Muscle of arm (tissue), 12 donors: ENCODE measurements around the gene SLC22A2. TPM values are rescaled to one million over a fixed set of nuclear protein-coding genes. Genes with fewer than 3 reads are reported as not detected.
A peak's percentile ranks its signal among the peaks of the same experiment; 100 is the strongest.
"Not testable (repeated sequence)": the region's sequence is repeated elsewhere in the genome, so short reads cannot be mapped to it uniquely, and the experiment has no call there.

Experiments used
- DNase-seq: peaks from one replicate; pipeline ENCODE4 v3.0.0-alpha.2; 2013
- polyA plus RNA-seq, 12 donors: library from polyadenylated mRNA; unstranded; fragments of 120-200 nt; gene quantifications; one replicate each; pipeline ENCODE4 v1.2.1, GENCODE V29; 2013; ENCODE audit not compliant: insufficient read length in 12 of 12

SLC22A2 gene
- polyA plus RNA-seq, 12 donors, result 0.15 to 0.44 (median 0.28) TPM; not detected in 5

DNA sequence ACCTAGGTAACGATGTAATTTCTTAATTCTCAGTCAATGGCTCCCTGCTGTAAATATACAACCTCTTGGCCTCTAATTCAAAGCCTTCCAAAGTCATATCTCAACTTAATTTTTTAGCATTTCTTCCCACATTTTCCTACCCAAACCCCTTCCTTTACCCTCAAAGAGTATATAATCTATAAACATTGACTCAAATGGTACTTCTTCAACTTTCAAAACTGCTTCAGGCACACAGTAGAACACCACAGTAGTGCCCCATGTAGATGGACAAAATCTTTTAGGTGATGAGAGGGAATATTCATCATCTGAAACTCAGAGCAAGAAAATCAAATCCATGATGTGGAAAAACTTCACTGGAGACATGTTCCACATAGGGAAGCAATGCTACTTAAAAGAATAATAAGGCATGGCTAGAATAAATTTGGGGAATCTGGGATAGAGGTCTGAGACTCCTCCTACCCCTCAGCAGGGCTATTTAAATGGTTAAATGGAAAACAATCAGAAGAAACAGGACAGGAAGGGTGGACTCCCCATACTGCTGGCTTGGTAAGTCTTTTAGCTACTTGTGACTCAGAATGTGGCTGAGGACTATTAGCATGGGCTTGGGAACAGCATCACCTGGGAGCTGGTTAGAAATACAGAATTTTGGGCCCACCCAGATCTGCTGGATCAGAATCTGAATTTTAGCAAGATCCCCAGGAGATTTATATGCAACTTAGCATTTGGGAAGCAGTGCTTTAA is 6.4 kb downstream of the SLC22A2 start:
- DNase-seq, result no peak

- no peak for DNase-seq
These were observed 8.9 kb downstream of the SLC22A2 start for GRCh38 chr6:160249671-160250070.

DNA sequence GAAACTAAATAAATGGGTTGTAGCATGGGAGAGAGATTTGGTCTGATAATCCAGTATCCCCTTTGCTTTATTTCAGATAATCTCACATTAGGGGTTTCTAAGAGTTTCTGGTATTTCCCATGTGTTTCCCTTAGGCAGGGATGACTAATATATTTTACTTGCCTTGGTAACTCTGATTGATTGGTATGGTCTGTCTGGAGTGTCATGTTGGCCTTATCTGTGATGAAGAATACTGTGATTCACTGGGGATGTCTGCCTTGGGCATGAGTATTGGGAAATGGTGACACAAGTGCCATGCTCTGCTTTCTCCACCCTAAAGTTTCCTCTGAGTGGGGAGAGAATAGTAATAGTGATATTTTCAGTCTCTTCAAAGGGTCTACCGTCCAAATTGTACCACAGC is 10.1 kb downstream of the SLC22A2 start:
- DNase-seq, result no peak

DNA sequence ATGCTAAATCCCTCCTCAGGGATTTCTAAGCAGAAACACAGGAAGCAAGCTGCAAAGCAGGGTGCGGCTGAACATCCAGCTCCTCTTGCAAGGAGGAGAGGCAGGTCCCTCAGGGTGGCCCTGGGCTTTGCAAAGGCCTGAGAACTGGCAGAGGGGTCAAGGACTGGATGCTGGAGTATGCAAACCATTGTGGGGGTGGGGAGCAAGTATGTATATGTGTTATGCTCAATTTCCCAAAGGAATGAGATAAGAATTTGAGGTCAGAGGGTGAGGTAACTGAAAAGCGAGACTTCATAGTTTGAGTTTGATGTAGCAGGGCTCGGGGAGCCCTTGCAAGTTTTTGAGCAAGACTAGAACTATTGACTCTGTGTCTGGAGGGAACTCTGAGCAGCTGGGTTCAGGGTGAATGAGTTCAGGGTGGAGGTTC is 11.2 kb downstream of the SLC22A2 start:
- DNase-seq, result no peak

- DNase-seq, result no peak
These were observed 17.9 kb downstream of the SLC22A2 start for GRCh38 chr6:160240691-160241084.

DNA sequence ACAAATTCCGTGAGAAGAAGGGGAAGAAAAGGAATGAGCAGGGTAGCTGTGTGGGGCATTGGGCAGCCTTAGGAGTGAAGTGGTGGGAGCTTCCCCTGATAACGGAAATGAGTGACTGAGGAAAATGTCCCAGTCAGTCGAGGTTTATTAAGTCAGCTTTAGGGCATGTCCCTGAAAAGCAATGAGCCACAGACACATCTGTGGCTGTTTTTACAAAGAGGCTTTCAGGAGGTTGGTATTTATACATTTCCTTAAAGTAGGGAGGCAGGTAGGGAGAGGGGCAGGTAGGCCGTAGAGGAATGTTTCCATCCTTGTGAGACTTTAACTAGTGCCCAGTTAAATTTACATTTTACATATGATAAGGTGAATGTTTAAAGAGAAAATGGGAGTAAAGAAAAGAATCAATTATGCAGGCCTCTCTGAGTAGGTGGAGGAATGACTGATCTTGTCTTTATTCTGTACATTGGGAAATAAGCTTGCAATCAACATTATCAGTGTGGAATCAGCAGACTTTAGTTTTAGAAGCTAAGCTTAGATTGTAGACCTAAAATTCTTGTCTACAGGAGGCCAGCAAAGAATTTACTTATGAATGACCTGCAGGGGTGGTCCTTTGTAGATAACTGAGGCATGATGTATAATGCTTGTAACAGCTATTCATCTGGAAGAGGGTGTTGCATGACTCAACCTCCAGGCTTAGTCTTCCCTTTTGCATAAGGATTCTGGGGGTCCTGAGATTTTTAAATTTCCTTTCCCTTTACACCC is 18.5 kb downstream of the SLC22A2 start:
- no peak for DNase-seq

- DNase-seq, result no peak
These were observed 19.6 kb downstream of the SLC22A2 start for GRCh38 chr6:160238761-160239751.

GRCh38 chr6:160238278-160238711 is 20.3 kb downstream of the SLC22A2 start:
- no peak for DNase-seq

GRCh38 chr6:160237597-160238275 is 20.9 kb downstream of the SLC22A2 start:
- not testable (repeated sequence) for DNase-seq

- not testable (repeated sequence) for DNase-seq
These were observed 22.3 kb downstream of the SLC22A2 start for GRCh38 chr6:160236235-160236872.

- not testable (repeated sequence) for DNase-seq
These were observed 24.5 kb downstream of the SLC22A2 start for GRCh38 chr6:160233950-160234640.

- no peak for DNase-seq
These were observed 30.9 kb downstream of the SLC22A2 start for GRCh38 chr6:160227769-160228161.

GRCh38 chr6:160227038-160227768 is 31.4 kb downstream of the SLC22A2 start:
- DNase-seq, result no peak

- no peak for DNase-seq
These were observed 32.5 kb downstream of the SLC22A2 start for GRCh38 chr6:160226118-160226591.

GRCh38 chr6:160224639-160225237 is 33.9 kb downstream of the SLC22A2 start:
- peak; percentile 42 for DNase-seq

DNA sequence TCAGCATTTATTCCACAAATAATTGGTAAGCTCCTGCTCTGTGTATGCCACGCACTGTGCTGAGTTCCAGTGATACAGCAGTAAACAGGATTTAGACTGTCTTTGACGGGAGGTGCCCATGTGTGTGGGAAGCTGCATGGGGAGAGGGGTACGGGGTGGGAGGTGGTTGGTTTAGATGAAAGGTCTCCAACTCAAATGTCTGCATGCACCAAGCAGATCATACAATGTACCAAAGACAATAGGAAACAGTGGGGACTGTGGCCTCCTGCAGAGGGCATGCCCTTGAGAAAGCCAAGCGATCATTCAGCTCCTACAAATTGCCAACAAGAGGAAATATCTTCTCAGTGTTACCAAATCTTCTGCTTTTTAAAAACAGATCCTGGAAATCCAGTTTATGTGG is 36.1 kb downstream of the SLC22A2 start:
- no peak for DNase-seq

DNA sequence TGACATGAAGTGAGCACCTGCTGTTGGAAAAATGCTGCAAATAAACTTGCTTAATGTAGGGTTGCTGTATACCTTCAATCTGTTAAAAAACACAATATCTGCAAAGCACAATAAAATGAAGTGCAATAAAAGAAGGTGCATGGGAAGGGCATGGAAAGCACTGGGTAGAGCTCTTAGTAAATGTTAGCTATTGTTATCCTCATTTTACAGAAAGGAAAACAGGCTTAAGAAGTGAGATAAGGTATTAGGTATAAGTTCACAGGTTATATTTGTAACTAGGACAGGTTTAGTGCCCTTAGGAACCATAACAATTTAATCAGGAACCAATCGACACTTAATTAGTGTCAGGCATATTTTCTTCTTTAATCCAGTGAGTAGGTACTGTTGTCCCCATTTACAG is 36.7 kb downstream of the SLC22A2 start:
- no peak for DNase-seq

DNA sequence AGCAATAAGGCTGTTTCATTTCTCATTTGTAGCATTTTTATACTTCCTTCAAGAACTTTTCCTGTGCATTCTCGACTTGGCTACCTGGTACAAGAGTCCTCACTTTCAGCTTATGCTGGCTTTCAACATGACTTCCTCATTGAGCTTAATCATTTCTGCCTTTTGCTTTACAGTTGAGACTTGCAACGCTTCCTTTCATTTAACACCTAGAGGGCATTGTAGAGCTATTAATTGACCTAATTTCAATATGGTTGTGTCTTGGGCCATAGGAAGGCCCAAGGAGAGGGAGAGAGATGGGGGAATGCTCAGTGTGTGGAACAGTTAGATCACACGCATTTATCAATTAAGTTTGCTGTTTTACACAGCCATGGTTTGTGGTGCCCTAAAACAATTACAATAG is 37.2 kb downstream of the SLC22A2 start:
- DNase-seq, result no peak

DNA sequence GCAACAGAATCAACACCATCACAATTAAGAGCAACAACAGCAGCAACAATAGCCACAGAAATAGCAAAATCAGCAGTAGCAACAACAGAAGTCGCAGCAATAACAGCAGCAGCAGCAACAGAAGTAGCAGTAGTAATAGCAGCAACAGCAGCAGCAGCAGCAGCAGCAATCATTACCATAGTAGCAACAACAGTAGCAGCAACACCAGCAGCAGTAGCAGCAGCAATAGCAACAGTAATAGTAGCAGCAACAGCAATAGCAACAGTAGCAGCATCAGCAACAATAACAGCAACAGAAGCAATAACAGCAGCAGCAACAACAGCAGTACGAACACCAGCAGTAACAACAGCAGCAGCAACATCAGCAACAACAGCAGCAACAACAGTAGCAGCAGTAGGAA is 39.8 kb downstream of the SLC22A2 start:
- DNase-seq, result no peak
